NK-92 (cell line): ENCODE measurements around the gene INPP4B.

ENCODE experiments used
- DNase-seq: peaks from one replicate; lab custom pipeline; 2025; ENCODE audit not compliant: unreplicated experiment; lab: John Stamatoyannopoulos, UW

The INPP4B gene

GRCh38 chr4:142741995-142742394 lies 104.1 kb downstream of the INPP4B start:
- no peak for DNase-seq

DNA sequence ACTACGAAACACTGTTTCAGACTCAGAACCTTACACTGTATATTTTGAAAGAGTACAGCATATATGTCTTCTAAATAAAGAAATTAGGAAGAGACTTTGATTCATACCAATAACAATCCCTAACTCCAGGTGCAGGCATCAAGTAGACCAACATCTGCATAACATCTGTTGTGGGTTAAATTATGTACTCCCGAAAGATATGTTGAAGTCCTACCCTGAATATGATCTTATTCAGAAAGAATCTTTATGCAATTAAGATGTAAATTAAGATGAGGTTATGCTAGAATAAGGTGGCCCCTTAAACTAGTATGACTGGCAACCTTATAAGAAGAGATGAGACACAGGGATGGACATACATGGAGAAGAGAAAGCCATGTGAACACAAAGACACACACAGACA lies 117.9 kb downstream of the INPP4B start:
- DNase-seq = no peak

DNA sequence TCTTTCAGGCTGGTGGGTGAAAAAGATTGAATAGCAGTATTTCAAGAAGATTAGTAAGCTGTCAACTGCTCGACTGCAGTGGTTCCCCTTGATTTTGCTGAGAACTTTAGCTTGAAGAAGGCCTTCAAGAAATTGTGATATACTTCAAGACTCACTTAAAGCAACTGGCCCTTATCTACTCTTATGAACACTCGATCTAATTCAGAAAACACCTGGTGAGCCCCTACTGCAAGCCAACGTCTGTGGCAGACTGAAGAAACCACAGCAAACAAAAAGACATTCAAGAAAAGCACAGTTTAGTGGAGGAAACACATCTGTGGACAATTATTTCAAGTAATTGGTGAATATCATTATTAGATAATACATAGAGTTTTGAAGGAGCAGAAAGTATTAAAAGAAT lies 119.0 kb downstream of the INPP4B start:
- no peak for DNase-seq

DNA sequence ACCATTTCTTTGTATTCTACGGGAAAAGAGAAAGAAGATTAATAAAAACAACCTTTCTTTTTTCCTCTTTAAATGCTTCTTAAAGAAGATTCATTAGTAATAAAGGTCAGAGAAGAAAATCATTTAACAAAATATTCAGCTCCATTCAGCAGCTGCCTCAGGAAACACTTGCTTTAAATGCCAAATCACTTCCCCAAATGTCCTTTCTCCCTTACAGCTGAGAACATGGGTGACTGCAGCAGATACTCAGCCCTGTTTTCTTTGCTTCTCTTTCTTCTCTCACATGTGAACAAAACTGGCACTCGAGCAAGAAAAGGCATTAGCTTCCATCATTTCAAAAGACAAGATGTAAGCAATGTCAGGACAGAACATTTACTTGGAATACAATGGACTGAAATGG lies 120.2 kb downstream of the INPP4B start:
- no peak for DNase-seq

- DNase-seq = no peak
These were observed 124.9 kb downstream of the INPP4B start for GRCh38 chr4:142721187-142721586.

- no peak for DNase-seq
These were observed 126.1 kb downstream of the INPP4B start for GRCh38 chr4:142719854-142720541.

GRCh38 chr4:142718981-142719380 lies 127.1 kb downstream of the INPP4B start:
- no peak for DNase-seq

DNA sequence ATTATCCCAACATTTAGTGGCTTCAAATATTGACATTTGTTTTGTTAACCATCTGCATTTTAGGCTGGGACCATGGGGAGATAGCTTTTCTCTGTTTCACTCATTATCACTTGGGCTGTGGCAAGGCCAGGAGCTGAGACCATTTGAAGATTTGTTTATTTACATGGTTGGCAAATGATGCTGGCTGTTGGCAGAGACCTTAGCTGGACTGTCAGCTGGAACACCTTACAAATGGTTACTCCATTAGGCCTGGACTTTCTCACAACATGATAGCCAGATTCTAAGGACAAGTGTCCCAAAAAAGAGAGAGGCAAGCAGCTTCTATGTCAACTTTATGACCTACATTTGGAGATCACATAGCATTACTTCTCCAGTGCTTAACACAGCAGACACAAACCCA lies 130.4 kb downstream of the INPP4B start:
- DNase-seq = no peak

- no peak for DNase-seq
These were observed 132.6 kb downstream of the INPP4B start for GRCh38 chr4:142713282-142714030.

GRCh38 chr4:142708231-142708630 lies 137.9 kb downstream of the INPP4B start:
- DNase-seq = no peak

- DNase-seq = no peak
These were observed 138.7 kb downstream of the INPP4B start for GRCh38 chr4:142707401-142707800.

DNA sequence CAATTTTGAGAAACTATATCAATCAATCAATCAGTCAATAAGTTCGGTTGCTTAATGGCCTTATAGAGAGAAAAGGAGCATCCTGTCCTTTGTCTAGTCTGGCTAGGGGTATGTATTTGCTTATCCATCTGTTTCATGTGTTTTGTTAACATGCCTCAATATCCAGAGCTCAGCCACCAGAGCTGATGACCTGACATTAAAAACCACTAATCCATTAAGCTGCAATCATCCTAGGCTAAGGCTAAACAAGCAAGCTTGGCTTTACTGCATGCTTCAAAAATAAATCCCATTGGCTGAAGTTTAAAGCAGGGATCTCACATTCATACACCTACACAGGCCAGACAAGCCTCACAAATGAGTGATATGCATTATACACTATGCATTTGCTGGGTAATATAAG lies 139.7 kb downstream of the INPP4B start:
- DNase-seq = no peak

DNA sequence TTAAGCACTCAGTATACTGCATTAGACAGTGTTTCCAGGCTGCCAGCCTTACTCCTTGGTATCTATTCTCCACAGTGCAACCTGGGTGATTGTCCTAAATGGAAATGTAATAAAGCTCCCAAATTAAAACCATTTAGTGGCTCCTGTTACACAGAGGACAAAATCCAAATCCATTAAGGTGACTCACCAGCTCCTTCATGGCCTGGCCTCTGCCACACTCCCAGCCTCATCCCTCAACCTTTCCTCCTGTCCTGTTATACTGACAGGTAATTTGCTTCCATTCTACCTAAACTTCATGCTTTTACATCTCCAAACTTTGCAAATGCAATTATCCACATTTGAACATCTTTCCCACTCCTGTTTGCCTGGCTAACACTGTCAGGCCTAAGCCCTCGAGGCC lies 140.3 kb downstream of the INPP4B start:
- DNase-seq = no peak

DNA sequence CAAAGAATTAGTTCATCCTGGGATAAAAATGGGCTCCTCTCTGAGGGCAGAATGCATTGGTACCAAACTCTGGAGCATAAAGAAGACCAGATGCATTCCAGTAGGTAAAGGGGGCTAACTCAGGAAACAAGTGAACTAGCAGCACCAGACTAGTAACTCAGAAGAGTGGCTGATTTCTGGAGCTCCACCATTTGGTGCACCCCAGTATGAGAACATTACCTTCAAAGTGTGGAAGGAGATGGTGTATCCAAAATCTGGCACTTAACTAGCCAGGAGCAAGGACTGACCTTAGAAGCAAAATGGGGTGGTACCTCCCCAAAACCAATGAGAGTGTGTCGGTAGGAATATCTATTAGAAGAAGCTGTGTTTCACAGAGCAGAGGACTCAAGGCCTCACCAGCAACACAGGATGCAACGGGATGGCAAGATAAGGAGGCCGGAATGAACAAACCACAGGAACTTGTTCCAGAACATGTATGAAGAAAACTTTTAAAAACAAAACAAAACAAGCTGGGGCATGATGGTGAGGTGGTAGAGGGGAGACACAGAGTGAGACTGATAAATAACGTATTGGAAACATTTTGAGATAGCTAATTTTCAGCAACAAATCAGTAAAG lies 142.3 kb downstream of the INPP4B start:
- DNase-seq = no peak

GRCh38 chr4:142701017-142701416 lies 145.1 kb downstream of the INPP4B start:
- no peak for DNase-seq

DNA sequence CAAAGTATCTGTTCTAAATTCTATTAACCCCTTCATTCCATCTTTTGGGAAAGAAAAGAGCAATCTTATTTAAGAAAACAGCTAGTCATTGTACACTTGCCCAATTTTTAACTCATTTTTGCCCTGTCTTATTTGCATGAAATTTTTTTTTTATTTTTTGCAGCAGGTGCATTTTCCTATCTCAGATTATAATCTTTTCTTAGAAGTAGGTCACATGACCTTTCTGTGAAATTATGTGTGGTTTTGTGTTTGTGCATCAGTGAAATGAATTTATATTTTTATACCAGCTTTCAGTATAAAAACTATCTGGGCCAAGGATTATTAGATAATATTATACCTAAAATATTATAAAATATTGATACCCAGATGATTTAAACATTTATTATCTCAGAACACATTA lies 145.6 kb downstream of the INPP4B start:
- no peak for DNase-seq

GRCh38 chr4:142698552-142698951 lies 147.5 kb downstream of the INPP4B start:
- DNase-seq = no peak

GRCh38 chr4:142697928-142698327 lies 148.2 kb downstream of the INPP4B start:
- DNase-seq = no peak

GRCh38 chr4:142697320-142697719 lies 148.8 kb downstream of the INPP4B start:
- DNase-seq = no peak

DNA sequence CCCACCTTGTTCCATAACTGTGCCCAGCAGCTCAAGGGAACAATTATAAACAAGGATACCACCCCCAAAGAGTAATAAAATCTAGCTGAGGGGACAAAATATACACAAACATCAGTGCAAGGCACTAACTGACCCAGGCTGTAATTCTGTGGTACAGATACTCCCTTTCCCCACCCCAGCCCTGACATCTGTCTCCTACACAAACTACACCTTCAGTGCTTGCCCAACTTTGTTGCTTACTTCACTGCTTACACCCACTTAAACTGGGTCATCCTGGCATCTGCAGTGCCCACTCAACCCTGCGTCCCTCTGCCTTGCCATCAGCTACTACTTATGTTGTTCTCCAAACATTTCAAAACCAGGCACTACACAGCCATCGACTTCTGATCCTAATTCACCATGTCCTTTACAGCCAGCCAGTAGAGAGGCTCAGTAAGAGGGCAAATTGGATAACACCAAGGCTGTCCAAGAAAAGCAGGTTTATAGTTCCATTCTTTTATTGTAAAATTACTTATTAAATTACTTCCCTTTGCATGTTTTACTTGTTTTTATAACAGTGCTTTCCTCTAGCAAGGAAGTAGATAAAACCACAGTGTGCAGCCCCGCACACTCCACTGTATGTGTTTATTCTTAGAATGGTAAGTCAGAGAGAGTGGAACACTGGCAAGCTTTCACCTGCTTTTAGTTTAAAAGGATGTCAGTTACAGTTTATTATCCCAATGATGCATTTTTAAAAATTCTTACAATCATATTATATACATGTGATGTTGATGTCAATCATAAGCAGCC lies 149.6 kb downstream of the INPP4B start:
- DNase-seq = no peak

- DNase-seq = no peak
These were observed 155.5 kb downstream of the INPP4B start for GRCh38 chr4:142690406-142691163.
